GM21528 (cell line): ENCODE data around the gene SLC4A1.
"Not testable (repeated sequence)": the region's sequence is repeated elsewhere in the genome, so short reads cannot be mapped to it uniquely, and the experiment has no call there.

Experiments used
- ATAC-seq: cut with Tn5 transposase; IDR thresholded peaks from one replicate; pipeline ENCODE4 v1.9.1; 2021; ENCODE audit warnings: mild to moderate bottlenecking, moderate library complexity; ENCODE audit not compliant: unreplicated experiment, low FRiP score

Gene SLC4A1

DNA sequence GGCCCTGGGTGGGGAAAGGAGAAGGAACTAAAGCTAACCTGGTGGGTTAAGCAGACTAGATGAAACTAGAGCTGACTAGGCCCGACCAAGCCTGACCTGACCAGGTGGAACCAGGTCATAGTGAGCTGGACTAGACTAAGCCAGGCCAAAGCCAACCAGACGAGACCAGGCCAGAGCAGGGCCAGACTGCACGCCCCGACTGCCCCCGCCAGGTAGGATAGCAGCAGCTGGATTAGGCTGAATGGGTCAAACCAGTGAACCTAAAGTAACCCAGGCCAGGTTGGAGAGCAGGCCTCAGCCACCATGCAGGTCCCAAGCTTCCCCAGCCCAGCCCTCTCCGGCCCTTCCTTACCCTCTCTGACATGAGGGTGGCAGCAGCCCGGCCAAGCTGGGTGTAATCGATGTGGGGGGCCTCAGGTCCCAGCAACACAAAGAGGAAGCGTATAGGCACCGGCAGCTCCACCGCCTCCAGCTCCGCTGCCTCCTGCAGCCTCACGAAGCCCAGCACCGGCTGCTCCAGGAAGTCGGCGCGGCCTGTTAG lies 9.1 kb downstream of the SLC4A1 start:
- ATAC-seq = no peak

DNA sequence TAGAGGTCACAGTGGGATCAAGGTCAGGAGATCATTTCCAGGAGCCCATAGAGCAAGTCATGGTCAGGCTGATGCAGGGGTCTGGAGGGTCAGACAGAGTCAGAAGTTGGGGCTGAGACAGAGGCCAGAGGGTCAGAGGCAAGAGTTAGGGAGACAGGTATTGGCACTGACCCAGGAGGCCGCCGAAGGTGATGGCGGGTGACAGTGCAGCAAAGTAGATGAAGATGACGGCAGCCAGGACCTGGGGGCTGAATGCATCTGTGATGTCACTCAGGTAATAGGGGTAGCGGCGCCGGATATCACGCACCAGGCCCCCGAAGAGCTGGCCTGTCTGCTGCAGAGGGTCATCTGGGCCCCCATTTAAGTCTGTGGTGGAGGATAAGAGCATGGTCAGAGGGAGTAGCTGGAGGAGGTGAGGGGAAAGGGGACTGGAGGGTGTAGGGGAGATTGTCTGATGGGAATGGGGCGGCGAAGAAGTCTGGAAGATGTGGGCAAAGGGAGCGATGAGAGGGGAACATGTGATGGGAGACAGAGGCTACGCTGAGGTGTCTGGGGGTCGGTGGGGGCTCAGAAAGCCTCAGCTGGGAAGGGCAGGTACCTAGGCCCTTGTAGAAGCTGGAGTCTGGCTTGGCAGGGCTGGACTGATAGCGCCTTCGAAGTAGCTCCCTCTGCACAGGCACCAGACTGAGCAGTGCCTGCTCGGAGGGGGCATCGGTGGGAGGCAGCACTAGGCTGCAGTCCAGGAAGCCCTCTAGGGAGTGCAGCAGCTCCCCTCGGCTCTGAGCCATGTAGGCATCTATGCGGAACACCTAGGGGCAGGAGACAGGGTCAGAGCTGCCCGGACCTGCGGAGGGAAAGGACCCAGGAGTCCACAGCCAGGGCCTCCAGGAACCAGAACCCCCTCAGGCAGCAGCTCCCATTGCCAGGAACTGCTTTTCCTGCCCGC lies 9.8 kb downstream of the SLC4A1 start:
- no peak for ATAC-seq

DNA sequence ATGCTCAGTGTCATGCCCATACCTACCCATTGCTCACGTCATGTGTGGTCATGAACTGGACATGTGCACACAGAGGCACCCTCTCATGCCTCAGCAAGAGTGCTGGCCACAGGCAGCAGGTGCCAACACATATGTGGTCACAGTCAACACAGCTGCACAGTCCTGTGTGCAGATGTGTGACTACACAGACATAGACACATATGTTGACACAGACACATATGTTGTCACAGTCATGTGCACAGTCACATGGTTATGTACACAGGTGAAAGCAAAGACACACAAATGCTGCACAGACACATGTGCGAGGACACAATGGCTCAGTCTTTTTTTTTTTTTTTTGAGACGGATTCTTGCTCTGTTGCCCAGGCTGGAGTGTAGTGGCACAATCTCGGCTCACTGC lies 11.3 kb downstream of the SLC4A1 start:
- no peak for ATAC-seq

GRCh38 chr17:44255915-44256314 lies 12.0 kb downstream of the SLC4A1 start:
- no peak for ATAC-seq

DNA sequence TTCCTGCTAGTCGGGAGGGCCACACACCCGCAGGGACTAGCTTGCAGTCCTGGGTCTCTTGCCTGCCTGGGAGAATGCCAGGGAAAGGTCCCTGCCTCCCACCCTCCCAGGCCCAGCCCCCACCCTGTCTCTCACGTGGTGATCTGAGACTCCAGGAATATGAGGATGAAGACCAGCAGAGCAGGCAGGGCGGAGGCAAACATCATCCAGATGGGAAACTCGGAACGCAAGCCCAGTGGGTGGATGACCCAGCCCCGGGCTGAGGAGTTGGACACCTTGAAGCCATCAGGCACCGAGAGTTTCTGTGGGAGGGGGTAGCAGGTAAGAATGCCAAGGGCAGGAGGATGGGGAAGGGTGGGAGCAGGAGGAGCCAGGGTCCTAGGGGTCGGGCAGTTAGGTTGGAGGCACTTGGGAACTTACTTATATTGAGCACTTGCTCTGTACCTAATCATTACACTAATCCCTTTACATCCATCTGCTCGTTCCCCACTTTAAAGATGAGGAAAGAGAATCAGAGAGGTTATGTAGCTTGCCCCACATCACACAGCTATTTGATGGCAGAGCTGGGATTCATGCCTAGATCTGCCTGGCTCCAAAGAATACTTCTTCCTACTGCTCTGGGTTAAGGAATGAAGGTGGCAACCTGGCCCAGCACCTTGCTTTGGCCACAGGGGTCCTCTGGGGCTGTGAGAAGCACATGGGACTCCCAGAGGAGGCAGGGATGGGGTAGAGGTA lies 13.4 kb downstream of the SLC4A1 start:
- no peak for ATAC-seq

- no peak for ATAC-seq
Measured at GRCh38 chr17:44253006-44253405, 14.9 kb downstream of the SLC4A1 start.

DNA sequence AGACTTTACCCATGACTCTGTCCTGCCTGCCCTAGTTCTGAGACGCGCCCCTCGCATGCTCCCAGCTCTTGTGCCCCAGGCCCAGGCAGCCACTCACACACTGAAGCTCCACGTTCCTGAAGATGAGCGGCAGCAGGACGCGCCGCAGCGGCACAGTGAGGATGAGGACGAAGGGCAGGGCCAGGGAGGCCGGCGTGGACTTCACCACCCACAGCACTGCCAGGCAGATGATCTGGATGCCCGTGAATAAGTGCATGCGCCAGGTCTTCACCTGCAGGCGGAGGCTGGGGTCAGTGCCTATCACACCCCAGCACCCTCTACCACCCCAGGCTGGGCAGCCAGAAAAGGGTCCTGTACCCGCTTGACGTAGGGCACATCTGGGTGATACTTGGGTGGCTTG lies 16.9 kb downstream of the SLC4A1 start:
- ATAC-seq = no peak

GRCh38 chr17:44249501-44250246 lies 18.3 kb downstream of the SLC4A1 start:
- no peak for ATAC-seq

- ATAC-seq = no peak
Measured at GRCh38 chr17:44247876-44248736, 19.8 kb downstream of the SLC4A1 start.

- ATAC-seq = no peak
Measured at GRCh38 chr17:44247440-44247841, 20.5 kb downstream of the SLC4A1 start.

- no peak for ATAC-seq
Measured at GRCh38 chr17:44241106-44241624, 26.8 kb downstream of the SLC4A1 start.

DNA sequence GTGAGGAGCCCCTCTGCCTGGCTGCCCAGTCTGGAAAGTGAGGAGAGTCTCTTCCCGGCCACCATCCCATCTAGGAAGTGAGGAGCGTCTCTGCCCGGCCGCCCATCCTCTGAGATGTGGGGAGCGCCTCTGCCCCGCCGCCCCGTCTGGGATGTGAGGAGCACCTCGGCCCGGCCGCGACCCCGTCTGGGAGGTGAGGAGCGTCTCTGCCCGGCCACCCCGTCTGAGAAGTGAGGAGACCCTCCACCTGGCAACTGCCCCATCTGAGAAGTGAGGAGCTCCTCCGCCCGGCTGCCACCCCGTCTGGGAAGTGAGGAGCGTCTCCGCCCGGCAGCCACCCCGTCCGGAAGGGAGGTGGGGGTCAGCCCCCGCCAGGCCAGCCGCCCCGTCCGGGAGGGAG lies 30.0 kb downstream of the SLC4A1 start:
- not testable (repeated sequence) for ATAC-seq

GRCh38 chr17:44236444-44236991 lies 31.4 kb downstream of the SLC4A1 start:
- ATAC-seq = no peak

DNA sequence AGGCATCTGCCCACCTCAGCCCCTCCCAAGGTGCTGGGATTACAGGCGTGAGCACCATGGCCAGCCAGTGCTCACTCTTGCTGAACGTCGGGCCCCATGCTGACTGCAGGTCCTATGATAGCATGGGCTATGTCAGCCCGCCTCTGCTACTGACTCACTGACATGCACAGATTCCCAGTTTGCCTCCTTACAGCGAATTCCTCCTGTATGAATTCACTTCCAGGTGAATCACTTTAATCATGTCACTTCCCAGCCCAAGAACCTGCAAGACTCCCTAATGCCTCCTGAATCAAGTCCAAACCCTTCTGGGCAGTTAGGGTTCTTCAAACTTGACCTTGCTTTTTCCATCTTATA lies 32.4 kb downstream of the SLC4A1 start:
- no peak for ATAC-seq

DNA sequence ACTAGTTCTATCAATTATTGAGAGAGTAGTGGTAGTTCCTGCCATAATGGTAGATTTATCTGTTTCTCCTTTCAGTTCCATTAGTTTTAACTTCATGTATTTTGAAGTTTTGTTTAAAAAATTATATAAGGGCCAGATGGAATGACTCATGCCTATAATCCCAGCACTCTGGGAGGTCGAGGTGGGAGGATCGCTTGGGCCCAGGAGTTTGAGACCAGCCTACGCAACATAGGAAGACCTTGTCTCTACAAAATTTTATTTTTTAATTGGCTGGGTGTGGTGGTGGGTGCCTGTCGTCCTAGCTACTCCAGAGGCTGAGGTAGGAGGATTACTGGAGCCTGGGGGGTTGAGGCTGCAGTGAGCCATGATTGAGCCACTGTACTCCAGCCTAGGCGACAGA lies 34.4 kb downstream of the SLC4A1 start:
- ATAC-seq = no peak

- ATAC-seq = no peak
Measured at GRCh38 chr17:44232061-44232460, 35.9 kb downstream of the SLC4A1 start.

- ATAC-seq = no peak
Measured at GRCh38 chr17:44230140-44230539, 37.8 kb downstream of the SLC4A1 start.

DNA sequence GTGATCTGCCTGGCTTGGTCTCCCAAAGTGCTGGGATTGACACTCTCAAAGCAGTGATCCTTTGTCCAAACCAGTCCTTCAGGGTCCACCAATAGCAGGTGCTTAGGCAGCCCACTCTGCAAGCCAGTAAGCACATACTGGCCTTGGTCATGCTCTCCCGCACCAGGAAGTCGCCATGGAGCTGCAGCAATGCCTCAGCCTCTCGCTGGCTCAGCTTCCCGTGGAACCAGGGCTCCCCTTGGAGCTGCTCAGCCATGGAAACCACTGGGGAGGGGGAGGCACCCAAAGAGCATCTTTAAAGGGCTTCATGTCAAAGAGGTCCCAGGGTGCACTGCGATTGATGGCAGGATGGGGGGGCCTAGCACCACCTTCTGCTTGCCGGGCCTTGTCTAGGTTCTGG lies 38.8 kb downstream of the SLC4A1 start:
- no peak for ATAC-seq

DNA sequence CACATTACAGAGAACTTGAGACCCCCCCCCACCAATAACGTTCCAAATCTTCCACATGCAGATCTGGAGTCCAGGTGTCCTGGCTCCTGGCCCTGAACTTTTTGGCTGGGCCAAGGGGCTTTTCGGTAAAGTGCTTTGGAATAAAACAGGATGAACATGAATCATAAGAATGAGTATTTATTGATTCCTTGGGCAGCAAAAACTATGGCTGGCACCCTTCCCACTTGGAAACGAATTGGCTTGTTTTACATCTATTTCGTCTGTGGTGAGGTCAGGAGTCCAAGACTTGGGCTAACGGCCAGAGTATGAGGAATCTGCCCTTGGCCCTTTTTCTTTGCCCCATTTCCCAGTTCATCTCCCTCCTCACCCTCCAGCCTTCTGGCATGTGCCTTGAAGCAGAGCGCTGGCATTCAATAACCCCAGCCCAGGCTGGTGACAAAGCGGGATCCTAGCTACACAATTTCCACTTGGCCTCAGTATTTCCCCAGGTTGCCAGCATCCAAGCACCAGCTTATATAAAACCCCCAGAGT lies 44.3 kb downstream of the SLC4A1 start:
- no peak for ATAC-seq
